Activated CD4-positive, alpha-beta T cell treated with anti-CD3 and anti-CD28 coated beads, Interleukin-2, amount 10 ng/mL, durations not matched to agents 7 days and 5 days (primary cell): ENCODE data around the gene RERE. TPM values are rescaled to one million over a fixed set of nuclear protein-coding genes. Genes with fewer than 3 reads are reported as not detected.
A peak's percentile ranks its signal among the peaks of the same experiment; 100 is the strongest.

Experiments used
- CTCF ChIA-PET: fragments of 350-600 bp; sonication (Branson Sonifier 250); formaldehyde crosslinking; loops from one replicate; lab custom pipeline; 2021; ENCODE audit warnings: antibody characterized with exemption; lab: Charles Lee
- POLR2A ChIA-PET: fragments of 350-600 bp; sonication (Branson Sonifier 250); formaldehyde crosslinking; loops from one replicate; lab custom pipeline; 2021; ENCODE audit warnings: antibody characterized with exemption; lab: Charles Lee
- DNase-seq: peaks from one replicate; pipeline ENCODE4 v3.0.0-alpha.2; 2020
- H3K27ac Mint-ChIP-seq: one replicate; pipeline ENCODE4 v1.8.0; 2021; ENCODE audit warnings: mild to moderate bottlenecking, moderate library complexity, mixed read lengths
- H3K27me3 Mint-ChIP-seq: one replicate; pipeline ENCODE4 v1.8.0; 2021; ENCODE audit warnings: mixed read lengths
- H3K36me3 Mint-ChIP-seq: one replicate; pipeline ENCODE4 v1.8.0; 2021; ENCODE audit warnings: low read depth, mixed read lengths
- H3K4me1 Mint-ChIP-seq: one replicate; pipeline ENCODE4 v1.8.0; 2021; ENCODE audit warnings: mixed read lengths
- H3K4me3 Mint-ChIP-seq: one replicate; pipeline ENCODE4 v1.8.0; 2021; ENCODE audit warnings: mild to moderate bottlenecking, moderate library complexity, mixed read lengths
- H3K9me3 Mint-ChIP-seq: one replicate; pipeline ENCODE4 v1.8.0; 2021; ENCODE audit warnings: mixed read lengths
- total RNA-seq, 2 experiments: library from RNA; stranded (reverse); gene quantifications; one replicate each; pipeline ENCODE4 v1.2.3, GENCODE V29; 2021

Gene RERE
- total RNA-seq, 2 experiments from 2014 or later = 68.5 to 68.7 TPM

- H3K9me3 Mint-ChIP-seq = no peaks in the 10 kb centered on the region
- DNase-seq = no peak
- H3K36me3 Mint-ChIP-seq = peaks cover 52% of the 10 kb centered on the region
- no peaks in the 10 kb centered on the region for H3K27me3 Mint-ChIP-seq
- no peak overlapping the region for H3K4me3 Mint-ChIP-seq
- ChIA-PET CTCF (interaction anchor here (0.7 to 1.6 kb wide), 2 partner anchors 113 to 445 kb away, joined by 3 read pairs; no protein-coding TSS in a partner anchor), POLR2A (no interaction called here)
- H3K4me1 Mint-ChIP-seq = peaks cover 47% of the 10 kb centered on the region
- no peak overlapping the region for H3K27ac Mint-ChIP-seq
Measured at GRCh38 chr1:8404460-8405370, 412.7 kb downstream of the RERE start.

- peaks cover 4% of the 10 kb centered on the region for H3K9me3 Mint-ChIP-seq
- H3K36me3 Mint-ChIP-seq = peaks cover 56% of the 10 kb centered on the region
- no peak overlapping the region for H3K27ac Mint-ChIP-seq
- POLR2A ChIA-PET = no interaction called here
- no peaks in the 10 kb centered on the region for H3K27me3 Mint-ChIP-seq
- no peak for DNase-seq
- CTCF ChIA-PET = interaction anchor here (0.9 kb wide), 1 partner anchor 114 kb away, joined by 3 read pairs; no protein-coding TSS in a partner anchor
- H3K4me3 Mint-ChIP-seq = no peak overlapping the region
- peaks cover 45% of the 10 kb centered on the region for H3K4me1 Mint-ChIP-seq
Measured at GRCh38 chr1:8402109-8402710, 415.2 kb downstream of the RERE start.

- H3K4me3 Mint-ChIP-seq = no peak overlapping the region
- DNase-seq = no peak
- CTCF ChIA-PET = no interaction called here
Measured at GRCh38 chr1:8398677-8399076, 418.8 kb downstream of the RERE start.

GRCh38 chr1:8398086-8398485 lies 419.4 kb downstream of the RERE start:
- H3K27me3 Mint-ChIP-seq = no peaks in the 10 kb centered on the region
- peaks cover 4% of the 10 kb centered on the region for H3K9me3 Mint-ChIP-seq
- H3K4me1 Mint-ChIP-seq = peaks cover 64% of the 10 kb centered on the region
- ChIA-PET POLR2A (no interaction called here), CTCF (interaction anchor here (1.5 kb wide), 1 partner anchor 11 kb away, joined by 6 read pairs; no protein-coding TSS in a partner anchor)
- peaks cover 54% of the 10 kb centered on the region for H3K36me3 Mint-ChIP-seq
- peak overlapping the region; percentile 69 for H3K27ac Mint-ChIP-seq
- no peak overlapping the region for H3K4me3 Mint-ChIP-seq
- DNase-seq = no peak

More at GRCh38 chr1:8398677-8399076, 418.8 kb downstream of the RERE start:
- H3K36me3 Mint-ChIP-seq = peaks cover 50% of the 10 kb centered on the region
- H3K27me3 Mint-ChIP-seq = no peaks in the 10 kb centered on the region
- POLR2A ChIA-PET = no interaction called here
- peaks cover 59% of the 10 kb centered on the region for H3K4me1 Mint-ChIP-seq
- no peak overlapping the region for H3K27ac Mint-ChIP-seq
- peaks cover 4% of the 10 kb centered on the region for H3K9me3 Mint-ChIP-seq

GRCh38 chr1:8397511-8397910 lies 419.9 kb downstream of the RERE start:
- peaks cover 4% of the 10 kb centered on the region for H3K9me3 Mint-ChIP-seq
- no peak overlapping the region for H3K4me3 Mint-ChIP-seq
- H3K36me3 Mint-ChIP-seq = peaks cover 59% of the 10 kb centered on the region
- peak overlapping the region; percentile 69 for H3K27ac Mint-ChIP-seq
- ChIA-PET POLR2A (no interaction called here), CTCF (interaction anchor here (0.6 to 1.5 kb wide), 3 partner anchors 12 to 44 kb away, joined by 3 to 6 read pairs (median 3); no protein-coding TSS in a partner anchor)
- no peak for DNase-seq
- H3K4me1 Mint-ChIP-seq = peaks cover 69% of the 10 kb centered on the region
- H3K27me3 Mint-ChIP-seq = no peaks in the 10 kb centered on the region

- H3K27me3 Mint-ChIP-seq = no peaks in the 10 kb centered on the region
- peaks cover 4% of the 10 kb centered on the region for H3K9me3 Mint-ChIP-seq
- peaks cover 70% of the 10 kb centered on the region for H3K4me1 Mint-ChIP-seq
- POLR2A ChIA-PET = no interaction called here
- no peak overlapping the region for H3K4me3 Mint-ChIP-seq
- peaks cover 55% of the 10 kb centered on the region for H3K36me3 Mint-ChIP-seq
- no peak for DNase-seq
- CTCF ChIA-PET = interaction anchor here (0.6 to 1.5 kb wide), 3 partner anchors 12 to 45 kb away, joined by 3 to 6 read pairs (median 3); no protein-coding TSS in a partner anchor
- peak overlapping the region; percentile 69 for H3K27ac Mint-ChIP-seq
Measured at GRCh38 chr1:8396786-8397406, 420.5 kb downstream of the RERE start.

GRCh38 chr1:8396083-8396785 lies 421.2 kb downstream of the RERE start:
- no peak for DNase-seq
- ChIA-PET CTCF (interaction anchor here (0.7 to 1.4 kb wide), 2 partner anchors 20 to 108 kb away, joined by 3 to 4 read pairs; no protein-coding TSS in a partner anchor), POLR2A (no interaction called here)
- Mint-ChIP-seq H3K4me1 (peaks cover 72% of the 10 kb centered on the region), H3K27me3 (no peaks in the 10 kb centered on the region), H3K36me3 (peaks cover 56% of the 10 kb centered on the region), H3K4me3 (peak overlapping the region; percentile 67), H3K9me3 (peaks cover 4% of the 10 kb centered on the region), H3K27ac (peak overlapping the region; percentile 86)

- no peaks in the 10 kb centered on the region for H3K27me3 Mint-ChIP-seq
- H3K9me3 Mint-ChIP-seq = peaks cover 4% of the 10 kb centered on the region
- H3K4me3 Mint-ChIP-seq = peak overlapping the region; percentile 67
- DNase-seq = peak; percentile 45
- peaks cover 80% of the 10 kb centered on the region for H3K4me1 Mint-ChIP-seq
- H3K36me3 Mint-ChIP-seq = peaks cover 61% of the 10 kb centered on the region
- peak overlapping the region; percentile 86 for H3K27ac Mint-ChIP-seq
- CTCF ChIA-PET = interaction anchor here (0.6 to 0.7 kb wide), 2 partner anchors 108 to 670 kb away, joined by 3 to 4 read pairs; no protein-coding TSS in a partner anchor
- POLR2A ChIA-PET = no interaction called here
Measured at GRCh38 chr1:8395433-8395866, 422.0 kb downstream of the RERE start.

- no peak for DNase-seq
- H3K36me3 Mint-ChIP-seq = peaks cover 61% of the 10 kb centered on the region
- CTCF ChIA-PET = no interaction called here
Measured at GRCh38 chr1:8394456-8395321, 422.8 kb downstream of the RERE start.

GRCh38 chr1:8392522-8392921 lies 424.9 kb downstream of the RERE start:
- H3K27ac Mint-ChIP-seq = no peak overlapping the region
- H3K27me3 Mint-ChIP-seq = no peaks in the 10 kb centered on the region
- POLR2A ChIA-PET = no interaction called here
- CTCF ChIA-PET = interaction anchor here (0.5 kb wide), 1 partner anchor 213 kb away, joined by 4 read pairs; no protein-coding TSS in a partner anchor
- DNase-seq = no peak
- no peaks in the 10 kb centered on the region for H3K9me3 Mint-ChIP-seq
- peaks cover 55% of the 10 kb centered on the region for H3K36me3 Mint-ChIP-seq
- no peak overlapping the region for H3K4me3 Mint-ChIP-seq
- H3K4me1 Mint-ChIP-seq = peaks cover 79% of the 10 kb centered on the region

More at GRCh38 chr1:8394456-8395321, 422.8 kb downstream of the RERE start:
- POLR2A ChIA-PET = no interaction called here
- peaks cover 88% of the 10 kb centered on the region for H3K4me1 Mint-ChIP-seq
- no peaks in the 10 kb centered on the region for H3K27me3 Mint-ChIP-seq
- peak overlapping the region; percentile 86 for H3K27ac Mint-ChIP-seq
- peak overlapping the region; percentile 67 for H3K4me3 Mint-ChIP-seq
- H3K9me3 Mint-ChIP-seq = peaks cover 4% of the 10 kb centered on the region

GRCh38 chr1:8390707-8391106 lies 426.7 kb downstream of the RERE start:
- peaks cover 68% of the 10 kb centered on the region for H3K4me1 Mint-ChIP-seq
- no peaks in the 10 kb centered on the region for H3K27me3 Mint-ChIP-seq
- ChIA-PET POLR2A (no interaction called here), CTCF (interaction anchor here (1.0 kb wide), 2 partner anchors 27 to 373 kb away, joined by 3 to 4 read pairs; no protein-coding TSS in a partner anchor)
- peaks cover 57% of the 10 kb centered on the region for H3K36me3 Mint-ChIP-seq
- H3K27ac Mint-ChIP-seq = peak overlapping the region; percentile 10
- H3K4me3 Mint-ChIP-seq = no peak overlapping the region
- no peak for DNase-seq
- no peaks in the 10 kb centered on the region for H3K9me3 Mint-ChIP-seq
